ENCODE results near the gene ZNF84.

DNA sequence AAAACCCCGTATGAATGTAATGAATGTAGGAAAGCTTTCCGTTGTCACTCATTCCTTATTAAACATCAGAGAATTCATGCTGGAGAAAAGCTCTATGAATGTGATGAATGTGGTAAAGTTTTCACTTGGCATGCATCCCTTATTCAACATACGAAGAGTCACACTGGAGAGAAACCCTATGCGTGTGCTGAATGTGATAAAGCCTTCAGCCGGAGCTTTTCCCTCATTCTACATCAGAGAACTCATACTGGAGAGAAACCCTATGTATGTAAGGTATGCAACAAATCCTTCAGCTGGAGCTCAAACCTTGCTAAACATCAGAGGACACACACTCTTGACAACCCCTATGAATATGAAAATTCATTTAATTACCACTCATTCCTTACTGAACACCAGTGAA lies 68.9 kb downstream of the ZNF84 start:
- TF ChIP-seq CTCF (IDR thresholded peaks at IDR 0.05; ENCODE audit: insufficient read depth, low read length): no peak
- no peak for TF ChIP-seq GABPA (IDR thresholded peaks at IDR 0.05; ENCODE audit: low read depth)
- TF ChIP-seq, protein P1, sequence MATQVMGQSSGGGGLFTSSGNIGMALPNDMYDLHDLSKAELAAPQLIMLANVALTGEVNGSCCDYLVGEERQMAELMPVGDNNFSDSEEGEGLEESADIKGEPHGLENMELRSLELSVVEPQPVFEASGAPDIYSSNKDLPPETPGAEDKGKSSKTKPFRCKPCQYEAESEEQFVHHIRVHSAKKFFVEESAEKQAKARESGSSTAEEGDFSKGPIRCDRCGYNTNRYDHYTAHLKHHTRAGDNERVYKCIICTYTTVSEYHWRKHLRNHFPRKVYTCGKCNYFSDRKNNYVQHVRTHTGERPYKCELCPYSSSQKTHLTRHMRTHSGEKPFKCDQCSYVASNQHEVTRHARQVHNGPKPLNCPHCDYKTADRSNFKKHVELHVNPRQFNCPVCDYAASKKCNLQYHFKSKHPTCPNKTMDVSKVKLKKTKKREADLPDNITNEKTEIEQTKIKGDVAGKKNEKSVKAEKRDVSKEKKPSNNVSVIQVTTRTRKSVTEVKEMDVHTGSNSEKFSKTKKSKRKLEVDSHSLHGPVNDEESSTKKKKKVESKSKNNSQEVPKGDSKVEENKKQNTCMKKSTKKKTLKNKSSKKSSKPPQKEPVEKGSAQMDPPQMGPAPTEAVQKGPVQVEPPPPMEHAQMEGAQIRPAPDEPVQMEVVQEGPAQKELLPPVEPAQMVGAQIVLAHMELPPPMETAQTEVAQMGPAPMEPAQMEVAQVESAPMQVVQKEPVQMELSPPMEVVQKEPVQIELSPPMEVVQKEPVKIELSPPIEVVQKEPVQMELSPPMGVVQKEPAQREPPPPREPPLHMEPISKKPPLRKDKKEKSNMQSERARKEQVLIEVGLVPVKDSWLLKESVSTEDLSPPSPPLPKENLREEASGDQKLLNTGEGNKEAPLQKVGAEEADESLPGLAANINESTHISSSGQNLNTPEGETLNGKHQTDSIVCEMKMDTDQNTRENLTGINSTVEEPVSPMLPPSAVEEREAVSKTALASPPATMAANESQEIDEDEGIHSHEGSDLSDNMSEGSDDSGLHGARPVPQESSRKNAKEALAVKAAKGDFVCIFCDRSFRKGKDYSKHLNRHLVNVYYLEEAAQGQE (IDR thresholded peaks at IDR 0.05; ENCODE audit: insufficient replicate concordance, low read depth): no peak

Data from HL-60 (cell line).